ENCODE measurements around the gene ATP6V1B1. TPM values are rescaled to one million over a fixed set of nuclear protein-coding genes. Genes with fewer than 3 reads are reported as not detected.

Gene ATP6V1B1
- polyA plus RNA-seq, 1 donor (not counting 4 experiments of a cell fraction or from before 2014, with no cell fraction given), result not detected

- peaks cover 10% of the 10 kb centered on the region for H3K4me1 ChIP-seq (ENCODE audit: control insufficient read depth, extremely low read depth, insufficient read depth, low read length)
- peaks cover 15% of the 10 kb centered on the region for H3K79me2 ChIP-seq (ENCODE audit: control insufficient read depth, insufficient read depth, low read length)
- H3K27ac ChIP-seq (ENCODE audit: control insufficient read depth, insufficient read depth, low read length), result no peak overlapping the region
- H3K4me3 ChIP-seq (ENCODE audit: control insufficient read depth in 2 of 3, extremely low read depth in 1 of 3, insufficient read depth in 2 of 3, low read depth in 1 of 3, low read length in 3 of 3), result no peak overlapping the region
- TF ChIP-seq, protein P1, sequence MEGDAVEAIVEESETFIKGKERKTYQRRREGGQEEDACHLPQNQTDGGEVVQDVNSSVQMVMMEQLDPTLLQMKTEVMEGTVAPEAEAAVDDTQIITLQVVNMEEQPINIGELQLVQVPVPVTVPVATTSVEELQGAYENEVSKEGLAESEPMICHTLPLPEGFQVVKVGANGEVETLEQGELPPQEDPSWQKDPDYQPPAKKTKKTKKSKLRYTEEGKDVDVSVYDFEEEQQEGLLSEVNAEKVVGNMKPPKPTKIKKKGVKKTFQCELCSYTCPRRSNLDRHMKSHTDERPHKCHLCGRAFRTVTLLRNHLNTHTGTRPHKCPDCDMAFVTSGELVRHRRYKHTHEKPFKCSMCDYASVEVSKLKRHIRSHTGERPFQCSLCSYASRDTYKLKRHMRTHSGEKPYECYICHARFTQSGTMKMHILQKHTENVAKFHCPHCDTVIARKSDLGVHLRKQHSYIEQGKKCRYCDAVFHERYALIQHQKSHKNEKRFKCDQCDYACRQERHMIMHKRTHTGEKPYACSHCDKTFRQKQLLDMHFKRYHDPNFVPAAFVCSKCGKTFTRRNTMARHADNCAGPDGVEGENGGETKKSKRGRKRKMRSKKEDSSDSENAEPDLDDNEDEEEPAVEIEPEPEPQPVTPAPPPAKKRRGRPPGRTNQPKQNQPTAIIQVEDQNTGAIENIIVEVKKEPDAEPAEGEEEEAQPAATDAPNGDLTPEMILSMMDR (optimal IDR thresholded peaks at IDR 0.05 in 1 of 3, IDR thresholded peaks at IDR 0.05 in 1 of 3, conservative IDR thresholded peaks at IDR 0.05 in 1 of 3; ENCODE audit: extremely low read depth in 1 of 3, insufficient read depth in 2 of 3, low read length in 3 of 3), result no peak
- TF ChIP-seq EZH2 (IDR thresholded peaks at IDR 0.05; ENCODE audit: low read length), result no peak
- dilution Hi-C loops (cut with MboI; ENCODE audit: extremely low pct_ligation_motif_present, low sequenced_read_pairs), result no loop called here
- FAIRE-seq (no peak), DNase-seq (ENCODE audit: low read depth, low spot score) (no peak)
- H3K27me3 ChIP-seq (ENCODE audit: control insufficient read depth, extremely low read depth, insufficient read depth, low read length), result no peaks in the 10 kb centered on the region
- no peak overlapping the region for H2AFZ ChIP-seq (ENCODE audit: control insufficient read depth, low read length)
- H3K9me1 ChIP-seq (ENCODE audit: control insufficient read depth, extremely low read depth, insufficient read depth, low read length), result no peaks in the 10 kb centered on the region
- H3K4me2 ChIP-seq (ENCODE audit: control insufficient read depth, extremely low read depth, insufficient read depth, low read depth, low read length), result no peak overlapping the region
- peaks cover 26 to 40% of the 10 kb centered on the region in 2 experiments for H3K36me3 ChIP-seq (ENCODE audit: control insufficient read depth in 2 of 2, extremely low read depth in 1 of 2, insufficient read depth in 2 of 2, low read length in 2 of 2)
- peaks cover 5% of the 10 kb centered on the region for H4K20me1 ChIP-seq (ENCODE audit: control insufficient read depth, extremely low read depth, insufficient read depth, low read length)
- H3K9ac ChIP-seq (ENCODE audit: control insufficient read depth, extremely low read depth, insufficient read depth, low read length), result no peak overlapping the region
- no peaks in the 10 kb centered on the region for H3K9me3 ChIP-seq (ENCODE audit: control insufficient read depth, low read depth, low read length)
Measured at GRCh38 chr2:70988726-70989648, 53.3 kb downstream of the ATP6V1B1 start.

DNA sequence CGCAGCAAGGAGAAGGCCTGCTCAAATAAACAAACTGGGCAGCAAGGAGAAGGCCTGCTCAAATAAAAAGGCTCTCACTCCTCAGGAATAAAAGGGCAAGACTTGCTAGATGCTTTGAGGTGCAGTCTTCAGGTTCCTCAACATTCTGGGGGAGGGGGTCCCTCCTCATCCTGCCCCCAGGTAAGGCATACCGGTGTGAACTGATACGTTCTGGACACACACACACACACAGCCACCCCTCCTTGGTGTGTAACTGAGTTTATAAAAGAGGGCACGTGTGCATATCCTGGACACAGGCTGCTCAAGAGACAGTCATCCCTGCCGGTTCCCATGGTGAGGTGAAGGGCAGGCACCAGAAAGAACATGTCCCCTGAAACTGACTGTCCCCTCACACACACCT, 54.5 kb downstream of the ATP6V1B1 start:
- no peak for FAIRE-seq
- TF ChIP-seq, protein P1 (optimal IDR thresholded peaks at IDR 0.05 in 1 of 3, IDR thresholded peaks at IDR 0.05 in 1 of 3, conservative IDR thresholded peaks at IDR 0.05 in 1 of 3; ENCODE audit: extremely low read depth in 1 of 3, insufficient read depth in 2 of 3, low read length in 3 of 3), result no peak
- TF ChIP-seq EZH2 (IDR thresholded peaks at IDR 0.05; ENCODE audit: low read length), result no peak
- Histone ChIP-seq H3K27ac (ENCODE audit: control insufficient read depth, insufficient read depth, low read length) (no peak overlapping the region), H2AFZ (ENCODE audit: control insufficient read depth, low read length) (no peak overlapping the region), H3K4me1 (ENCODE audit: control insufficient read depth, extremely low read depth, insufficient read depth, low read length) (peaks cover 14% of the 10 kb centered on the region), H3K79me2 (ENCODE audit: control insufficient read depth, insufficient read depth, low read length) (peaks cover 20% of the 10 kb centered on the region), H4K20me1 (ENCODE audit: control insufficient read depth, extremely low read depth, insufficient read depth, low read length) (peaks cover 5% of the 10 kb centered on the region), H3K36me3 (ENCODE audit: control insufficient read depth in 2 of 2, extremely low read depth in 1 of 2, insufficient read depth in 2 of 2, low read length in 2 of 2) (peaks cover 26 to 35% of the 10 kb centered on the region in 2 experiments), H3K9ac (ENCODE audit: control insufficient read depth, extremely low read depth, insufficient read depth, low read length) (no peak overlapping the region), H3K4me2 (ENCODE audit: control insufficient read depth, extremely low read depth, insufficient read depth, low read depth, low read length) (no peak overlapping the region), H3K9me1 (ENCODE audit: control insufficient read depth, extremely low read depth, insufficient read depth, low read length) (no peaks in the 10 kb centered on the region), H3K9me3 (ENCODE audit: control insufficient read depth, low read depth, low read length) (no peaks in the 10 kb centered on the region), H3K4me3 (ENCODE audit: control insufficient read depth in 2 of 3, extremely low read depth in 1 of 3, insufficient read depth in 2 of 3, low read depth in 1 of 3, low read length in 3 of 3) (no peak overlapping the region), H3K27me3 (ENCODE audit: control insufficient read depth, extremely low read depth, insufficient read depth, low read length) (no peaks in the 10 kb centered on the region)
- DNase-seq (ENCODE audit: low read depth, low spot score), result no peak
- dilution Hi-C loops (cut with MboI; ENCODE audit: extremely low pct_ligation_motif_present, low sequenced_read_pairs), result no loop called here

All from keratinocyte (primary cell).